Effector memory CD8-positive, alpha-beta T cell (primary cell): ENCODE results near the gene EHD1.

Source experiments
- ATAC-seq: fragments of 150-1000 bp; cut with Tn5 transposase; replicated peaks from 2 replicates; pipeline ENCODE4 v1.10.0; 2021; ENCODE audit warnings: mild to moderate bottlenecking, moderate library complexity
- DNase-seq, 3 experiments: peaks; one replicate each; pipeline ENCODE4 v3.0.0; 2021
- H3K27ac Mint-ChIP-seq, 2 donors: one replicate each; pipeline ENCODE4 v1.8.0; 2022; ENCODE audit warnings: mild to moderate bottlenecking in 2 of 2, mixed read lengths in 2 of 2, moderate library complexity in 2 of 2
- H3K27me3 Mint-ChIP-seq, 2 donors: one replicate each; pipeline ENCODE4 v1.8.0; 2022; ENCODE audit warnings: mixed read lengths in 2 of 2
- H3K36me3 Mint-ChIP-seq: one replicate; pipeline ENCODE4 v1.8.0; 2022; ENCODE audit warnings: mild to moderate bottlenecking, moderate library complexity, mixed read lengths; ENCODE audit not compliant: insufficient read depth
- H3K4me1 Mint-ChIP-seq, 2 donors: one replicate each; pipeline ENCODE4 v1.8.0; 2022; ENCODE audit warnings: low read depth in 2 of 2, mixed read lengths in 2 of 2
- H3K4me3 Mint-ChIP-seq, 2 donors: one replicate each; pipeline ENCODE4 v1.8.0; 2022; ENCODE audit warnings: mild to moderate bottlenecking in 2 of 2, mixed read lengths in 2 of 2, moderate library complexity in 2 of 2
- H3K9me3 Mint-ChIP-seq, 2 donors: one replicate each; pipeline ENCODE4 v1.8.0; 2022; ENCODE audit warnings: mixed read lengths in 2 of 2
- total RNA-seq, 9 experiments: gene quantifications; one replicate each; lab custom pipeline; 2026; lab: John Stamatoyannopoulos, UW

Gene EHD1
- 93.3 to 508 (median 271) reads per million in 9 experiments for total RNA-seq

DNA sequence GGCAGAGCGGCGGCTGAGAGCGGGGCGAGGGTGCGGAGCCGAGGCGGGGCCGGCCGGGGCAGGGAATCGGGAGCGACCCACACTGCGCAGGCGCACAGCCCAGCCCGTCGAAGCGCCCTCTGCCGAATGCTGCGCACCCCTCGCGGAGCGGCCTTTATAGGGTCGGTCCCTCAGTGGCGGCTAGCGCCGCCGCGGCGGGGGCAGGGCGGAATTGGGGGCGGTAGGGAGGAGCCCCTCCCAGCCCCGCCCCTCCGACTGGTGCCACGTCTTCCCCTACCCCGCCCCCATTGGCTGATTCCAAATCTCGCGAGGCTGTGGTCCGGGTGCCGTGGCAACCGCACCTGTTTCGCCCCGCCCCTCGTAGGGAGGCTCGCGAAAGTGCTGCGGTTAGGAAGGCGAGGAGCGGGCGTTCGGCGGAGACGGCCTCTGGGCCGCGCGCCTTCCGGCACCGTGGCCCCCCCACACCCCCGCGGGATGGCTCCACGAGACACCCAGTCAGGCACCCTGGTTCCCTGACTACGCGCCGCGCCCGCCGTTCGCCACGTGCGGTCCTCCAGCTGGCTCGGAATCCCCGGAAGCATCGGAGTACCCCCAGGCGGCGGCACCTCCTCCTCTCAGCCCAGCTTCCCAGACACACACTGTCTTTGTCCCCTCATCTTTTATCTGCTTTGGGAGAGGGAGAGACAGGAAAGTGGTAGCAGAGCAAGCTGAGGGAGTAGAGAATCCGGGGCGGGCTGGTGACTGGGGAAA is at the start of gene EHD1:
Gene EHD1 (minus strand): TSS at position 128 of the 750 bp plus-strand sequence. CDS start 157 bp downstream, outside the sequence.
- H3K27ac Mint-ChIP-seq: peak within 1 kb of the TSS; percentile 98 to 99
- no peaks in the 10 kb centered on the region for H3K9me3 Mint-ChIP-seq
- ATAC-seq (peak; percentile 72), DNase-seq (peak; percentile 99 to 100 (median 100))
- H3K4me3 Mint-ChIP-seq: peak within 1 kb of the TSS; percentile 91 to 92
- peaks cover 67% of the 10 kb centered on the region for H3K36me3 Mint-ChIP-seq
- H3K4me1 Mint-ChIP-seq: peaks cover 59 to 60% of the 10 kb centered on the region in 2 donors
- H3K27me3 Mint-ChIP-seq: no peaks in the 10 kb centered on the region

DNA sequence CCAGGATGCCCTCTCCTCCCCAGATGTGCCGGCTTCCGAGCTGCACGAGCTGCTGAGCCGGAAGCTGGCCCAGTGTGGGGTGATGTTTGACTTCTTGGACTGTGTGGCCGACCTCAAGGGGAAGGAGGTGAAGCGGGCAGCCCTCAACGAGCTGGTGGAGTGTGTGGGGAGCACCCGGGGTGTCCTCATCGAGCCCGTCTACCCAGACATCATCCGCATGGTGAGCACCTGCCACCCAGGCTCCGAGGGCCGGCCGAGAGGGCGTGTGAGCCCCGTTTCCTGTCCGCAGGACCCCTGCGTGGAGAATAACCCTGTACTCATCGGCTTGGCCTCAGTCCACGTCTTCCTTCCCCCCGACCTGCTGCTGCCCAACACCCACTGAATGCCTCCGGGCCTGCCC is 48.3 kb upstream of the EHD1 start:
- Mint-ChIP-seq H3K27ac (no peak overlapping the region), H3K4me1 (peaks cover 18% of the 10 kb centered on the region in 2 donors), H3K36me3 (peaks cover 8% of the 10 kb centered on the region), H3K4me3 (peak overlapping the region; percentile 38 to 45), H3K27me3 (no peaks in the 10 kb centered on the region), H3K9me3 (no peaks in the 10 kb centered on the region)
- ATAC-seq (no peak), DNase-seq (no peak)

- DNase-seq (no peak), ATAC-seq (no peak)
- no peaks in the 10 kb centered on the region for H3K9me3 Mint-ChIP-seq
- H3K4me3 Mint-ChIP-seq: peak overlapping the region; percentile 90 to 99
- peaks cover 8% of the 10 kb centered on the region for H3K36me3 Mint-ChIP-seq
- H3K27ac Mint-ChIP-seq: peak overlapping the region; percentile 59 to 99
- H3K27me3 Mint-ChIP-seq: no peaks in the 10 kb centered on the region
- peaks cover 18% of the 10 kb centered on the region in 2 donors for H3K4me1 Mint-ChIP-seq
Measured at GRCh38 chr11:64925536-64926436, 47.4 kb upstream of the EHD1 start.

GRCh38 chr11:64924910-64925284 is 46.5 kb upstream of the EHD1 start:
- DNase-seq (no peak), ATAC-seq (no peak)
- no peaks in the 10 kb centered on the region for H3K9me3 Mint-ChIP-seq
- no peaks in the 10 kb centered on the region for H3K27me3 Mint-ChIP-seq
- peaks cover 3% of the 10 kb centered on the region for H3K36me3 Mint-ChIP-seq
- H3K27ac Mint-ChIP-seq: peak overlapping the region; percentile 98 to 99
- H3K4me3 Mint-ChIP-seq: peak overlapping the region; percentile 90 to 99
- peaks cover 18% of the 10 kb centered on the region in 2 donors for H3K4me1 Mint-ChIP-seq

DNA sequence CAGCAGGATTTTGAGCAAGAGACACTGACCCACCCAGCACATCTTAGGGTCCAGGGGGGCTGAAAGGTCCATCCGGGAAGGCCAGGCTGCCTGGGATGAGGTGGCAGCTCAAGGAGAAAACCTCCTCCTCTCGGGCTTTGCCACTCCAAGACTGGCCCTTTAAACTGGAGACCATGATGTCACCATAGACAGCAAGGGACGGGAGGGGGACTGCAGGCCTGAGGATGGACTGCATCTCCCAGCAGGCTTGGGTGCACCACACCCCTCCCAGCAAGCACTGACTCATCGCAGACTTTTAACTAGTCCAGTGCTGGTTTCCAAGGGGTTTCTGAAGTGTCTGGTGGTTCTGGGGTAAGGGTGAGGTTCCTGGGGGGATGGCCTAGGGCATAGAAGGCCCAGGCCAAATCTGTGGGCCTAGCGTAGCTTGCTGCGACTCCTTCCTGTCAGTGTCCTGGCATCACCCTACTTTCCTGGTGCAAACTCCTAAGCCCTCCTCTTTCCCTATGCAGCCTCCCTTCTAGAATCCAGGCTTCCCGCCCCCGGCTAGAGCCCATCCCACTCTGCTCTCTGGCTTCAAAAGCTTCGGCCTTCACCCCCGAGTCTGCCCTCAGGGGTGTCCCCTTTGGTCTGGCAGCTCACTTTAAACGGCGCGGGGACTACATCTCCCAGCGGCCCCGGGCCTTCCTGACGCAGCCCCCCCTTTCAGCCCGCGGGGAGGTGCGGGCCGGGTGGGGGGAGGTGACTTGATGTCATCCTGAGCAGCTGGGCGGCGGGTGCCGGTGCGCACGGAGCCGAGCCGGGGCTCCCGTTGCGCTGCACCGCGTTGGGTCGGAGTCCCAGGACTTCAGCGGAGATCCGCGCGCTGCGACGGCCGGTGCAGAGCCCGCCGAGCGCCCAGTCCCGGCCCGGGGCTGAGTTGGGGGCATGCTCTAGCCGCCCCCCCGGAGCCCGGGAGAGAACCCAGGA is 45.8 kb upstream of the EHD1 start, which contains the start of gene PPP2R5B:
Gene PPP2R5B (plus strand): TSS at position 746 of the 966 bp plus-strand sequence. CDS start 1,046 bp downstream, outside the sequence.
- ATAC-seq: peak; percentile 93
- H3K9me3 Mint-ChIP-seq: no peaks in the 10 kb centered on the region
- peaks cover 18% of the 10 kb centered on the region in 2 donors for H3K4me1 Mint-ChIP-seq
- H3K4me3 Mint-ChIP-seq: peak within 1 kb of the TSS; percentile 90 to 99
- peak; percentile 88 to 90 (median 89) for DNase-seq
- H3K36me3 Mint-ChIP-seq: peaks cover 3% of the 10 kb centered on the region
- H3K27me3 Mint-ChIP-seq: no peaks in the 10 kb centered on the region
- H3K27ac Mint-ChIP-seq: peak within 1 kb of the TSS; percentile 98 to 99

DNA sequence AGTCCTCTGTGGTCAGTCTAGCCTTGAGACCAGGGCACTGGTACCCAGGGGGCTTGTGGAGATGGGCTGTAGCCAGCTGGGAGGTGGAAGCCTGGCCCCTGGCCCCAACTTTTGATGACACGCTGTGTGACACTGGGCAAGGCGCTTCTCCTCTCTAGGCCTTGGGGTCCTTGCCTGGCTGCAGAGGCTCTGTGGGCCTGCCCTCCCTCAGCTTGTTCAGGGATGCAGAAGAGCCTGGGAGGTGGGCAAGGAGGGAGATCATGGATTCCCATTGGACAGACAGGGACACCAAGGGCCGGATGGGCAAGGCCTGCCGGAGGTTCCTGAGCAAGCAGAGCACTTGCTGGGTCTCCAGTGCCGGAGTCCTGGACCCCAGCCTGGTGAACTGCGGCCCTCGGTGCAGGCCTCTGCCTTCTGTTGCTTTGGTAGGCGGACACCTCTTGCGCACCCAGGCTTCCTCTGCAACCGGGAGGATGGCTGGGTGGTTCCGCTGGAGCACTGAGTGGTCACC is 44.8 kb upstream of the EHD1 start:
- Mint-ChIP-seq H3K4me1 (peaks cover 18 to 19% of the 10 kb centered on the region in 2 donors), H3K27me3 (no peaks in the 10 kb centered on the region), H3K4me3 (no peak overlapping the region), H3K9me3 (no peaks in the 10 kb centered on the region), H3K27ac (peak overlapping the region in 1 of 2 donors; percentile 44), H3K36me3 (peaks cover 6% of the 10 kb centered on the region)
- ATAC-seq (no peak), DNase-seq (no peak)

GRCh38 chr11:64921384-64921783 is 43.0 kb upstream of the EHD1 start:
- Mint-ChIP-seq H3K9me3 (no peaks in the 10 kb centered on the region), H3K36me3 (peaks cover 15% of the 10 kb centered on the region), H3K27me3 (no peaks in the 10 kb centered on the region), H3K27ac (no peak overlapping the region), H3K4me3 (no peak overlapping the region), H3K4me1 (peaks cover 27 to 29% of the 10 kb centered on the region in 2 donors)
- DNase-seq: no peak
- ATAC-seq: no peak

DNA sequence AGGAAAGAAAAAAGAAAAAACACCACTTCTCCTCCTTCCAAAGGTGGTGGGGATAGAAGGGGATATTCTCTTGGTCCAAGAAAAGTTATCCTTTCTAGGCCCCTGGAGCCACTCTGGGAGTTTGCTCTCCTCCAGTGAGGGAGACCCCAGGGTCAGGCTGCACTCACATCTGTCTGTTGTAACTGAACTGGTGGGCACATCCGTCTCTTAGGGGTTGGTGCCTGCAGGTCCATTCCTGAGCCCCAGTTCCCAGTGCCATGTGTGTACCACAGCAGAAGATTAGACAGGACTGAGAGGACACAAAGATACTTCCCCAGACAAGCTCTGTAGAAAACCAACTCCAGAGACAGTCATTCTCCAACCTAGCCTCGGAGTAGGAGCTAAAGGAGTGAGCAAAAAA is 41.7 kb upstream of the EHD1 start:
- Mint-ChIP-seq H3K4me3 (no peak overlapping the region), H3K4me1 (peaks cover 28 to 29% of the 10 kb centered on the region in 2 donors), H3K27ac (no peak overlapping the region), H3K27me3 (no peaks in the 10 kb centered on the region), H3K36me3 (peaks cover 25% of the 10 kb centered on the region), H3K9me3 (no peaks in the 10 kb centered on the region)
- DNase-seq: no peak
- ATAC-seq: no peak

GRCh38 chr11:64919627-64920026 is 41.2 kb upstream of the EHD1 start:
- DNase-seq: no peak
- ATAC-seq: no peak
- Mint-ChIP-seq H3K27ac (no peak overlapping the region), H3K36me3 (peaks cover 29% of the 10 kb centered on the region), H3K4me1 (peaks cover 25% of the 10 kb centered on the region in 2 donors), H3K9me3 (no peaks in the 10 kb centered on the region), H3K4me3 (no peak overlapping the region), H3K27me3 (no peaks in the 10 kb centered on the region)

DNA sequence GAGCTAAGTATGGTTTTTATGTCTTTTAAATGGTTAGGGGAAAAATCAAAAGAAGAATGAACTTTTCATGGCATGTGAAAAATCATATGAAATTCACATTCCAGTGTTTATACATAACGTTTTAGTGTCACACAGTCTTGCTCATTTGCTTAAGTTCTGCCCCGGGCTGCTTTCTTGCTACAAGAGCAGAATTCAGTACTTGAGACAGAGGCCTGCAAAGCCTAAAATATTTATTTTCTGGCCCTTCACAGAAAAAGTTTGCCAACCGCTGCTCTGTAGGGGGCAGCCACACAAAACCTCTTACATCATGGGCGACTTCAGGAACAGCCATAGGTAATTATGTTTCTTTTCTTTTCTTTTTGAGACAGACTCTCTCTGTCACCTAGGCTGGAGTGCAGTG is 39.6 kb upstream of the EHD1 start:
- DNase-seq (no peak), ATAC-seq (no peak)
- Mint-ChIP-seq H3K4me1 (peaks cover 21% of the 10 kb centered on the region in 2 donors), H3K4me3 (peak overlapping the region; percentile 88 to 90), H3K9me3 (no peaks in the 10 kb centered on the region), H3K27me3 (no peaks in the 10 kb centered on the region), H3K36me3 (peaks cover 39% of the 10 kb centered on the region), H3K27ac (peak overlapping the region; percentile 97)

- Mint-ChIP-seq H3K36me3 (peaks cover 43% of the 10 kb centered on the region), H3K27me3 (no peaks in the 10 kb centered on the region), H3K4me1 (peaks cover 21% of the 10 kb centered on the region in 2 donors), H3K4me3 (peak overlapping the region; percentile 88 to 90), H3K9me3 (no peaks in the 10 kb centered on the region), H3K27ac (peak overlapping the region; percentile 97)
- DNase-seq: no peak
- no peak for ATAC-seq
Measured at GRCh38 chr11:64917663-64917995, 39.2 kb upstream of the EHD1 start.

- H3K27me3 Mint-ChIP-seq: no peaks in the 10 kb centered on the region
- peak; percentile 89 for ATAC-seq
- H3K9me3 Mint-ChIP-seq: no peaks in the 10 kb centered on the region
- H3K4me3 Mint-ChIP-seq: peak within 1 kb of the TSS; percentile 88 to 90
- peaks cover 21% of the 10 kb centered on the region in 2 donors for H3K4me1 Mint-ChIP-seq
- H3K27ac Mint-ChIP-seq: peak within 1 kb of the TSS; percentile 97
- peaks cover 49% of the 10 kb centered on the region for H3K36me3 Mint-ChIP-seq
- DNase-seq: peak; percentile 99
Measured at GRCh38 chr11:64916775-64917662, 38.6 kb upstream of the EHD1 start, which contains the start of gene ATG2A. ATG2A (minus strand) TSS chr11:64917209; CDS start chr11:64917135, 74 bp downstream.
